Kidney (tissue), 14 donors: ENCODE results near the gene PARN. TPM values are rescaled to one million over a fixed set of nuclear protein-coding genes. Genes with fewer than 3 reads are reported as not detected.
"Not testable (repeated sequence)": the region's sequence is repeated elsewhere in the genome, so short reads cannot be mapped to it uniquely, and the experiment has no call there.

ENCODE experiments used
- DNase-seq, 5 donors: peaks; one replicate each; pipeline ENCODE4 v3.0.0-alpha.2; 2013 to 2020
- FAIRE-seq: peaks from 2 replicates; lab custom pipeline; 2012; peaks lifted over from hg19 to GRCh38; lab: Jason Lieb, UNC
- H3K27ac ChIP-seq, 2 donors: one replicate each; pipeline ENCODE4 v1.7.0; 2013; ENCODE audit warnings: low read depth in 2 of 2, low read length in 2 of 2, inconsistent platforms in 1 of 2
- H3K27me3 ChIP-seq: one replicate; pipeline ENCODE4 v1.7.1; 2013; ENCODE audit warnings: low read length, inconsistent platforms; ENCODE audit not compliant: control insufficient read depth, insufficient read depth
- H3K36me3 ChIP-seq, 3 donors: one replicate each; pipeline versions ENCODE4 v1.7.0 to v1.7.1; 2013; ENCODE audit warnings: low read length in 3 of 3, control low read depth in 1 of 3, inconsistent platforms in 1 of 3; ENCODE audit not compliant: insufficient read depth in 3 of 3, control insufficient read depth in 2 of 3
- H3K4me1 ChIP-seq, 3 donors: one replicate each; pipeline versions ENCODE4 v1.7.0 to v1.7.1; 2013; ENCODE audit warnings: low read length in 3 of 3, inconsistent platforms in 1 of 3, low read depth in 1 of 3; ENCODE audit not compliant: control insufficient read depth in 2 of 3, insufficient read depth in 2 of 3
- H3K4me3 ChIP-seq, 3 donors: one replicate each; pipeline versions ENCODE4 v1.7.0 to v1.8.1; 2013; ENCODE audit warnings: low read length in 3 of 3, control low read depth in 1 of 3, inconsistent platforms in 1 of 3
- H3K9ac ChIP-seq, 3 donors: one replicate each; pipeline versions ENCODE4 v1.7.0 to v1.7.1; 2013; ENCODE audit warnings: low read length in 3 of 3, control low read depth in 1 of 3, inconsistent platforms in 1 of 3
- H3K9me3 ChIP-seq, 3 donors: one replicate each; pipeline versions ENCODE4 v1.7.0 to v1.7.1; 2013; ENCODE audit warnings: low read length in 3 of 3, control low read depth in 1 of 3, inconsistent platforms in 1 of 3; ENCODE audit not compliant: control insufficient read depth in 2 of 3, insufficient read depth in 1 of 3
- CTCF ChIP-seq: IDR thresholded peaks from 3 replicates; pipeline ENCODE4 v1.5.1; 2012; ENCODE audit warnings: mild to moderate bottlenecking, moderate library complexity, borderline replicate concordance; ENCODE audit not compliant: insufficient read depth; ENCODE audit errors: extremely low read depth
- intact Hi-C: fragments of 100-400 bp; cut with DNase I; formaldehyde crosslinking; loops from one replicate; pipeline ENCODE4 v1.11.1; 2022
- polyA plus RNA-seq: library from polyadenylated mRNA; stranded (reverse); fragments of 350-450 nt; fragmentation: Illumina TruSeq; extraction: RNeasy Lipid Tissue Mini Kit (QIAGEN cat#74804); gene quantifications from one replicate; pipeline ENCODE4 v1.2.3, GENCODE V29; 2014; ENCODE audit warnings: low read depth, low replicate concordance; ENCODE audit not compliant: insufficient read depth
- total RNA-seq: library from RNA; stranded (reverse); fragmentation: NEBNext Ultra II Directional; extraction: Animal tissue kit (Norgen Biotek cat#: 25700); gene quantifications from one replicate; pipeline ENCODE4 v1.2.1, GENCODE V29; 2021
- donor health status: control.
- donor health status: control.
- donor health status: control.
- donor health status: control.
- donor health status: control.
- donor health status: DM: yes; HTN: yes; CAD: no.
- donor health status: Normal renal cell carcinoma (clear cell type).

Gene PARN
- total and polyA plus RNA-seq, 2 donors from 2014 or later, result 17.3 to 32.5 TPM

DNA sequence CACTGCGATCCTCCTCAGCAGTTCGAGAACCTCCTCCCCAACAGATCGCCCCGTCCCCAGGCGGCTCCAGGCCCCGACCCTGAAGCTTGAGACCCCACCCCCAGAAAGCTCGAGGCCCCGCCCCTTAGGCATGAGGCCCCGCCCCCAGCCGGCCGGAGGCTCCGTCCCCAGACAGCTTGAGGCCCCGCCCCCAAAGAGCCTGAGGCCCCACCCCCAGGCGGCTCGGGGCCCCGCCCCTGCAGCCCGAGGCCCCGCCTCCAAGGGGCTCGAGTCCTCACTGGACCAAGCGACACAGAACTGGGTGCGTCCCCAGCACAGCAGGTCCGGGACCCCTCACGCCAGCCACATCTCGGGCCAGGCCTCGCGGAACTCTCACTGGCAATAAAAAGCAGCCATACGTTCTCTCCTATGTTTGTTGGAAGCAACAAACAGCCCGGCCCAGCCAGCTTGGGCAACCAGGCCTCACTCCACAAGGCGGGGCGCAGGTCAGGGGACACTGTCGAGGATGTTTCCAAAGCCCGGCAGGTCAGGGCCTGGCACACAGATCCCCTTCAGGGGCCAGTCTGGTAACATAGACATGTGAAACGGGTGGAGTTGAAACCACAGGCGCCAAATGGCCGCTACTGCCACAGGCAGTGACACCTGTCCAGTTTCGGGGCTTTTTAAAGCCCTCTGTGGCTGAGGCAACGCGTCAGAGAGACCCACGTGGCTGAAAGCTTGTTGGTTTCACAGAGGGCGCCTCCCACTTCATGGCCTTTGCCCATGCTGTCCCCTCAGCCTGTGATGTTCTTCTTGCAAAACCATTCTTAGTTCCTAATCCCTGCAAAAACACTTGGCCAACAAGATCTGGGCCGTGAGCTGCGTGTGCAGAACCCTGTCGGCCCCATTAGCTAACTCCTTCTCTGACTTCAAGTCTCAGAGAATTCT lies 224.2 kb downstream of the PARN start:
- DNase-seq (peak in 4 of 5 donors; percentile 15 to 77 (median 46)), FAIRE-seq (no peak)
- Histone ChIP-seq H3K4me3 (no peak overlapping the region), H3K9me3 (no peaks in the 10 kb centered on the region), H3K36me3 (no peaks in the 10 kb centered on the region), H3K4me1 (no peaks in the 10 kb centered on the region), H3K9ac (no peak overlapping the region), H3K27ac (no peak overlapping the region), H3K27me3 (no peaks in the 10 kb centered on the region)
- intact Hi-C loops, result no loop called here
- TF ChIP-seq CTCF, result no peak

GRCh38 chr16:14403001-14403389 lies 227.1 kb downstream of the PARN start:
- not testable (repeated sequence) for FAIRE-seq, H3K4me1 ChIP-seq

DNA sequence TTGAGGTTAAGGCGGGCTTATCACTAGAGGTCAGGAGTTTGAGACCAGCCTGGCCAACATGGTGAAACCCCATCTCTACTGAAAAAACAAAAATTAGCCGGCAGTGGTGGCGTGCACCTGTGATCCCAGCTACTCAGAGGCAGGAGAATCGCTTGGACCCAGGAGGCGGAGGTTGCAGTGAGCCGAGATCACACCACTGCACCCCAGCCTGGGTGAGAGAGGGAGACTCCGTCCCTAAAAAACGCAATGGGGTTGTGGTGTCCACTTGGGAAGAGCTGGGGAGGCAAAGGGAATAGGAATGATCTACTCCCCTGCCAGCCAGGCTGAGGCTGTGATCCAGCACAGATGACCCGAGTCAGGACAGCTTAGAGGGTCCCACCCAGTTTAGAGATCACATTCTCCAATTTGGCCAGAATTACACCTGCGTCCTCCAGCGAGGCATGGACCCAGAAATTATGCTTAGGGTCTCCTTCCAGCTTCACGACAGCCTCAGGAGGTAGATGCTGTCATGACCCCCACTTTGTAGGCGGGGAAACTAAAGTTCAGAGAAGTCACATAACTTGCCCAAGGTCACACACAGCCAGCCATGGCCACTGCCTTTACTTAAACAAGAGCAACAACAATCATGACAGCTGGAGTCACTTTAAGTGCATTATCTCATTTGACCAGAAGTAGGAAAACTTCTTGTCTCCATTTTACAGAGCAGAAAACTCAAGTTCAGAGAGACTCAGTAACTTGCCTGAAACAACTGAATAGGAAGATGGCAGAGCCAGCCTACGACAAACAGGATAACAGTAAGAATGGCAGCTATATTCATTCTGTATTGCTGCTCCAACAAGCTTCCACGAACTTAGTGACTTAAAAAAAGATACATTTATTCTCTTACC lies 227.7 kb downstream of the PARN start:
- H3K4me1 ChIP-seq, FAIRE-seq, H3K27ac ChIP-seq, H3K36me3 ChIP-seq, H3K27me3 ChIP-seq, intact Hi-C loops, H3K9me3 ChIP-seq, H3K4me3 ChIP-seq, H3K9ac ChIP-seq, DNase-seq: not testable (repeated sequence)

More at GRCh38 chr16:14403001-14403389, 227.1 kb downstream of the PARN start:
- DNase-seq, H3K9ac ChIP-seq, H3K36me3 ChIP-seq, intact Hi-C loops, H3K4me3 ChIP-seq, H3K9me3 ChIP-seq, H3K27ac ChIP-seq, H3K27me3 ChIP-seq: not testable (repeated sequence)

- FAIRE-seq, H3K4me1 ChIP-seq, DNase-seq, H3K36me3 ChIP-seq, H3K9me3 ChIP-seq, H3K27ac ChIP-seq, H3K27me3 ChIP-seq, H3K9ac ChIP-seq, intact Hi-C loops, H3K4me3 ChIP-seq: not testable (repeated sequence)
Observed at GRCh38 chr16:14401711-14402061, 228.4 kb downstream of the PARN start.

DNA sequence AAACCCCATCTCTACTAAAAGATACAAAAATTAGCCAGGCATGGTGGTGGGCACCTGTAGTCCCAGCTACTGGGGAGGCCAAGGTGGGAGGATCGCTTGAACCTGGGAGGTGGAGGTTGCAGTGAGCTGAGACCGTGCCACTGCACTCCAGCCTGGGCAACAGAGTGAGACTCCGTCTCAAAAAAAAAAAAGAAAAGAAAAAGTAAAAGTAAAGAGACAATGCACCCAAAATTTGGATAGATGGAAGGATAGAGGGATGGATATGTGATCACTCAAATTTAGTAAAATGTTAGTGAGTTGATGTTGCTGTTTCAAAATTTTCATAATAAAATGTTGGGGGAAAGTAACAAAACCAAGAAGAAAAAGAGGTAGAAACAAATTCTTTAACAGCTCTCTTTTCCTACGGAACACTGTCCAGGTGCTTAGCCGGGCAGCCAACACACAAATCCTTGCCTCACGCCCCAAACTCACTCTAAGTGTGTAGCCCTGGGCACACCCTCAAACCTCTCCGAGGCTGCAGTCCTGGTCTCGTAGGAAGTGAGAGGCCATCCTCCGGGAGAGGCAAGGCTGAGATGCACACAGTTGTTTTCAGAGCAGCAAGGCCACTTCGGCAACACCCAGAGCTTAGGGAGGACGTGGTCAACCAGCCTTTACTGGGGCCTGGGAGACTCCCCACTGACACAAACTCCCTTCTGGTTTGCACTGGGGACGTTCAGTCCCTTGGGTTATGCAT lies 228.9 kb downstream of the PARN start:
- H3K27ac ChIP-seq, FAIRE-seq, intact Hi-C loops, DNase-seq, H3K4me3 ChIP-seq, H3K27me3 ChIP-seq, H3K9ac ChIP-seq, H3K36me3 ChIP-seq, H3K4me1 ChIP-seq, H3K9me3 ChIP-seq: not testable (repeated sequence)
